Breast epithelium (tissue), 3 donors: ENCODE data around the gene USP1.

Experiments
- POLR2A ChIP-seq: fragments of 450-650 bp; IDR thresholded peaks from one replicate; pipeline ENCODE4 v1.6.1; 2016; ENCODE audit warnings: antibody characterized with exemption, mild to moderate bottlenecking, moderate library complexity
- TF ChIP-seq, protein P1 (sequence below), 3 donors: fragments of 450-650 bp; IDR thresholded peaks; one replicate each; pipeline ENCODE4 v1.5.1; 2016 to 2017; ENCODE audit warnings: antibody characterized with exemption in 3 of 3, mild to moderate bottlenecking in 3 of 3, moderate library complexity in 3 of 3

DNA sequence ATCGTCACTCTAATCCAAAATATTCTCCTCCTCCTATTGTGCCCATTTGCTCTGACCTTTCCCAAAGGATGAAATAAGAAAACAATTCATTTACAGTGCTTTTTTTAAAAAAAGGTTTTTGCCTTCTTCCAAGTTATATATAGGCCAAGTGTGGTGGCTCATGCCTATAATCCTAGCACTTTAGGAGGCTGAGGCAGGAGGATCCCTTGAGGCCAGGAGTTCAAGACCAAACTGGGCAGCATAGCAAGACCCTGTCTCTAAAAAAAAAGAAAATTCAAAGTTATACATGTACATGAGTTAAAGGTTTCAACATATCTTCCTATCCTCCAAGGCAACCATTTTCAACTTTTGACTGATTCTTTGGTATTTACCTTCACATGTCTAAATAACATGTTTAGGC, 10.1 kb upstream of the USP1 start:
- TF ChIP-seq, protein P1, sequence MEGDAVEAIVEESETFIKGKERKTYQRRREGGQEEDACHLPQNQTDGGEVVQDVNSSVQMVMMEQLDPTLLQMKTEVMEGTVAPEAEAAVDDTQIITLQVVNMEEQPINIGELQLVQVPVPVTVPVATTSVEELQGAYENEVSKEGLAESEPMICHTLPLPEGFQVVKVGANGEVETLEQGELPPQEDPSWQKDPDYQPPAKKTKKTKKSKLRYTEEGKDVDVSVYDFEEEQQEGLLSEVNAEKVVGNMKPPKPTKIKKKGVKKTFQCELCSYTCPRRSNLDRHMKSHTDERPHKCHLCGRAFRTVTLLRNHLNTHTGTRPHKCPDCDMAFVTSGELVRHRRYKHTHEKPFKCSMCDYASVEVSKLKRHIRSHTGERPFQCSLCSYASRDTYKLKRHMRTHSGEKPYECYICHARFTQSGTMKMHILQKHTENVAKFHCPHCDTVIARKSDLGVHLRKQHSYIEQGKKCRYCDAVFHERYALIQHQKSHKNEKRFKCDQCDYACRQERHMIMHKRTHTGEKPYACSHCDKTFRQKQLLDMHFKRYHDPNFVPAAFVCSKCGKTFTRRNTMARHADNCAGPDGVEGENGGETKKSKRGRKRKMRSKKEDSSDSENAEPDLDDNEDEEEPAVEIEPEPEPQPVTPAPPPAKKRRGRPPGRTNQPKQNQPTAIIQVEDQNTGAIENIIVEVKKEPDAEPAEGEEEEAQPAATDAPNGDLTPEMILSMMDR (IDR thresholded peaks at IDR 0.05) = no peak
- TF ChIP-seq POLR2A = no peak
